HEK293T (cell line): ENCODE measurements around the gene HEXIM2.

Experiments
- CTCF ChIA-PET: fragments of 350-600 bp; formaldehyde crosslinking; extraction: SDS; loops from one replicate; lab custom pipeline; 2021; ENCODE audit warnings: antibody characterized with exemption, inconsistent platforms; lab: Yijun Ruan, JAX
- POLR2A ChIA-PET: fragments of 350-600 bp; formaldehyde crosslinking; extraction: SDS; loops from one replicate; lab custom pipeline; 2020; ENCODE audit warnings: antibody characterized with exemption, inconsistent platforms; lab: Yijun Ruan, JAX
- DNase-seq: peaks from one replicate; pipeline ENCODE4 v3.0.0; 2012; ENCODE audit warnings: mixed read lengths; ENCODE audit errors: extremely low spot score
- ARNT ChIP-seq: fragments of 450-650 bp; IDR thresholded peaks from 2 replicates; pipeline ENCODE4 v1.6.1; 2017; ENCODE audit warnings: mild to moderate bottlenecking
- BHLHE40 ChIP-seq: fragments of 450-650 bp; IDR thresholded peaks from 2 replicates; pipeline ENCODE4 v1.6.1; 2016; ENCODE audit warnings: mild to moderate bottlenecking, moderate library complexity, borderline replicate concordance
- CTBP1 ChIP-seq: fragments of 450-650 bp; IDR thresholded peaks from 2 replicates; pipeline ENCODE4 v1.6.1; 2016; ENCODE audit warnings: borderline replicate concordance
- ELF4 ChIP-seq: fragments of 450-650 bp; IDR thresholded peaks from 2 replicates; pipeline ENCODE4 v1.6.1; 2017; ENCODE audit warnings: antibody characterized with exemption
- FOXA1 ChIP-seq: fragments of 450-650 bp; IDR thresholded peaks from 2 replicates; pipeline ENCODE4 v1.6.1; 2016; ENCODE audit warnings: mild to moderate bottlenecking
- FOXM1 ChIP-seq: fragments of 450-650 bp; IDR thresholded peaks from 2 replicates; pipeline ENCODE4 v1.6.1; 2017; ENCODE audit warnings: mild to moderate bottlenecking, borderline replicate concordance
- HDGF ChIP-seq: fragments of 450-650 bp; IDR thresholded peaks from 2 replicates; pipeline ENCODE4 v1.6.1; 2017; ENCODE audit warnings: antibody characterized with exemption, borderline replicate concordance
- L3MBTL2 ChIP-seq: fragments of 450-650 bp; conservative IDR thresholded peaks from 2 replicates; pipeline ENCODE4 v1.6.1; 2016; ENCODE audit warnings: mild to moderate bottlenecking
- LEF1 ChIP-seq: fragments of 450-650 bp; IDR thresholded peaks from 2 replicates; pipeline ENCODE4 v1.6.1; 2017; ENCODE audit warnings: mild to moderate bottlenecking, borderline replicate concordance
- NFRKB ChIP-seq: fragments of 450-650 bp; IDR thresholded peaks from 2 replicates; pipeline ENCODE4 v1.6.1; 2016; ENCODE audit warnings: mild to moderate bottlenecking, moderate library complexity
- PKNOX1 ChIP-seq: fragments of 450-650 bp; IDR thresholded peaks from 2 replicates; pipeline ENCODE4 v1.6.1; 2016
- SP1 ChIP-seq: fragments of 450-650 bp; IDR thresholded peaks from 2 replicates; pipeline ENCODE4 v1.6.1; 2017
- SUZ12 ChIP-seq: fragments of 450-650 bp; IDR thresholded peaks from 2 replicates; pipeline ENCODE4 v1.6.1; 2016; ENCODE audit warnings: mild to moderate bottlenecking
- TARDBP ChIP-seq: fragments of 450-650 bp; IDR thresholded peaks from 2 replicates; pipeline ENCODE4 v1.6.1; 2016
- ZNF384 ChIP-seq: fragments of 450-650 bp; IDR thresholded peaks from 2 replicates; pipeline ENCODE4 v1.6.1; 2016

HEXIM2 gene

GRCh38 chr17:45127207-45127547 is 34.5 kb upstream of the HEXIM2 start:
- ChIA-PET POLR2A (no interaction called here), CTCF (interaction anchor here (1.2 kb wide), 1 partner anchor 9 kb away, joined by 4 read pairs; the partner anchor contains the start of gene ACBD4)
- TF ChIP-seq FOXM1 (no peak), ZNF384 (no peak), BHLHE40 (no peak), SUZ12 (no peak), NFRKB (no peak), TARDBP (no peak)
- DNase-seq = no peak

GRCh38 chr17:45127548-45128300 is 34.0 kb upstream of the HEXIM2 start:
- DNase-seq = no peak
- POLR2A ChIA-PET = no interaction called here
- TF ChIP-seq FOXM1 (no peak), TARDBP (no peak), ARNT (no peak), SP1 (no peak), CTBP1 (no peak), HDGF (no peak), PKNOX1 (no peak), ELF4 (no peak), BHLHE40 (no peak), L3MBTL2 (no peak)
- CTCF ChIA-PET = interaction anchor here (1.2 kb wide), 1 partner anchor 8 kb away, joined by 4 read pairs; the partner anchor contains the start of gene ACBD4

GRCh38 chr17:45128331-45128730 is 33.3 kb upstream of the HEXIM2 start:
- ChIA-PET CTCF (no interaction called here), POLR2A (no interaction called here)
- no peak for TF ChIP-seq FOXM1
- TF ChIP-seq LEF1 = no peak
- TF ChIP-seq ARNT = no peak
- no peak for TF ChIP-seq FOXA1
- TF ChIP-seq L3MBTL2 = no peak
- TF ChIP-seq SP1 = no peak
- no peak for TF ChIP-seq HDGF
- no peak for TF ChIP-seq TARDBP

GRCh38 chr17:45128989-45129388 is 32.7 kb upstream of the HEXIM2 start:
- no peak for DNase-seq
- POLR2A ChIA-PET = interaction anchor here (0.7 to 1.1 kb wide), 2 partner anchors 25 to 721 kb away, joined by 3 read pairs; no protein-coding TSS in a partner anchor
- CTCF ChIA-PET = interaction anchor here (1.1 kb wide), 1 partner anchor 15 kb away, joined by 3 read pairs; no protein-coding TSS in a partner anchor
- TF ChIP-seq SP1 (no peak), ARNT (no peak), HDGF (no peak), CTBP1 (no peak), FOXA1 (no peak), TARDBP (no peak), ZNF384 (no peak)

More at GRCh38 chr17:45128331-45128730, 33.3 kb upstream of the HEXIM2 start:
- DNase-seq = no peak

- ChIA-PET CTCF (interaction anchor here (1.1 kb wide), 2 partner anchors 15 to 68 kb away, joined by 3 read pairs; no protein-coding TSS in a partner anchor), POLR2A (interaction anchor here (0.7 to 1.1 kb wide), 2 partner anchors 26 to 720 kb away, joined by 3 read pairs; no protein-coding TSS in a partner anchor)
- TF ChIP-seq FOXM1 = no peak
- TF ChIP-seq ARNT = no peak
- TF ChIP-seq PKNOX1 = no peak
- no peak for TF ChIP-seq CTBP1
- TF ChIP-seq SUZ12 = no peak
- TF ChIP-seq TARDBP = no peak
- TF ChIP-seq L3MBTL2 = no peak; the same call in 1 of the 2 replicates
- TF ChIP-seq ZNF384 = no peak
- TF ChIP-seq FOXA1 = no peak
- TF ChIP-seq LEF1 = no peak
- no peak for TF ChIP-seq BHLHE40
- no peak for TF ChIP-seq NFRKB
- DNase-seq = no peak
Measured at GRCh38 chr17:45129426-45129939, 32.2 kb upstream of the HEXIM2 start.

- ChIA-PET POLR2A (interaction anchor here (1.1 kb wide), 1 partner anchor 26 kb away, joined by 3 read pairs; no protein-coding TSS in a partner anchor), CTCF (interaction anchor here (1.1 kb wide), 2 partner anchors 16 to 68 kb away, joined by 3 read pairs; no protein-coding TSS in a partner anchor)
- TF ChIP-seq FOXM1 (no peak), SUZ12 (no peak), TARDBP (no peak), ELF4 (no peak)
- DNase-seq = no peak
Measured at GRCh38 chr17:45129940-45130680, 31.6 kb upstream of the HEXIM2 start.
